HG03575 (cell line): ENCODE data around the gene TYR.
"Not testable (repeated sequence)": the region's sequence is repeated elsewhere in the genome, so short reads cannot be mapped to it uniquely, and the experiment has no call there.

ENCODE experiments used
- ATAC-seq: cut with Tn5 transposase; IDR thresholded peaks from one replicate; pipeline ENCODE4 v1.9.1; 2021; ENCODE audit not compliant: unreplicated experiment, insufficient number of reproducible peaks, low FRiP score; ENCODE audit errors: extremely low read depth

The TYR gene

GRCh38 chr11:89333704-89334103 is 156.0 kb downstream of the TYR start:
- not testable (repeated sequence) for ATAC-seq

DNA sequence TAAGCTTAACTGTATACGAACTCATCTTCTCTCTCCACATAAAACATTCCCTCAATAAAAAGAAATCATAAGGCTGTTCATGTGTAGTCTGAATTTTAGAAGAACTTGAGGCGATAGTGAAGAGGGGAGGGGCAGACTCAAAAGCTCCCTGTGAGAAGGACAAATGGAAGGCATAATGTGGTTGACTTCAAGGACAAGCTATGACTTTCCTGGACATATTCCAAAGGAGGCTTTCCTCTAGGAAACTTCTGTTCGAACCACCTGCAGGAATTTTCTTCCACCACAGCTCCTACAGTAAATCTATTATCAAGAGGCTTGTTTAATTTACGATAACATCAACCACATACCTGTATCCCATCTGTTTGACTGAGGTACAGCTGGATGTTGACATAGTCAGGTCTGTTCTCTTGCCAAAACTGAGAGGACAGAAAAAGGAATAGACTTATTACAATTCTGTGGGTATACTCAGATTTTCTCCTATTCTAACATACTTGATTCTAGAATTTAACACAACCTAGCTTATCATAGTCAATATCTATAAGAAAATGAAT is 159.5 kb downstream of the TYR start:
- ATAC-seq: not testable (repeated sequence)

- ATAC-seq: not testable (repeated sequence)
Observed at GRCh38 chr11:89338073-89338472, 160.4 kb downstream of the TYR start.

GRCh38 chr11:89340450-89340849 is 162.8 kb downstream of the TYR start:
- not testable (repeated sequence) for ATAC-seq

DNA sequence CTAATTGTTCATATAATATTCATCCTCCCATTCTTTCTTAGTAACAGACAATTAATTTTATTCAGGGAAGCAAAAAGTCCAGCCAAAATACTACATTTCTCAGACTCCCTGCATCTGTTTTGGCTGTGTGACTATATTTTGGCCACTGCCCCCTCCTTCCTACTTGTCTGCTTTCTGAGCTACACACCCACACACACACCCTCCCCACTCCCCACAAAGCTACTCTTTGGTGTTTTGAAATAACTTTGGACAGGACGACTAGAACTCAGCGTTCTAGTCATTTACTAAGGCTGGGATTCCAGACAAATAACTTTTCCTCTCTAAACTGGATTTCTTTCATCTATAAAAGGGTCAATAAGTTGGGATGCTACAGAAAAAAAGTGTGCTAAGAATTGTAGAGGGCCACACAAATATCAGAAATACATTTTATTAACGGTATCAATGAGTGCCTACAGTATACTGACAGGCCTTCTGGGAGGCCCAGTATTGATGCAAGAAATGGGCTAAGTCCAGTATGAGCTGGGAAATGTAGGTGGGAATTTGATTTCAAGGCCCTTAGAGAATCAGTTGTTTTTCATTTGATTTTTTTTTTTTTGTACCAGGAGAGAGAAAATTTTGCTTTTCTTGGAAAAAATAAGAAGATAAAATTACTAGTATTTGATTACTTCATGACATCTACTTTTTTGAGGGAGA is 165.4 kb downstream of the TYR start:
- ATAC-seq: not testable (repeated sequence)
